ENCODE results near the gene GLCCI1.

GLCCI1 gene

GRCh38 chr7:7944619-7945282, 23.8 kb upstream of the GLCCI1 start:
- ATAC-seq (peak; percentile 96), DNase-seq (peak; percentile 50)
- Mint-ChIP-seq H3K4me3 (peak overlapping the region; percentile 55), H3K27me3 (no peaks in the 10 kb centered on the region), H3K4me1 (peaks cover 19% of the 10 kb centered on the region), H3K27ac (peak overlapping the region; percentile 59), H3K36me3 (ENCODE audit: low read depth) (no peaks in the 10 kb centered on the region), H3K9me3 (no peaks in the 10 kb centered on the region)

GRCh38 chr7:7946486-7946885, 22.1 kb upstream of the GLCCI1 start:
- peaks cover 19% of the 10 kb centered on the region for H3K4me1 Mint-ChIP-seq

GRCh38 chr7:7948232-7948631, 20.4 kb upstream of the GLCCI1 start:
- H3K4me1 Mint-ChIP-seq = peaks cover 19% of the 10 kb centered on the region
- no peak for ATAC-seq
- H3K36me3 Mint-ChIP-seq (ENCODE audit: low read depth) = peaks cover 10% of the 10 kb centered on the region
- DNase-seq = no peak
- H3K4me3 Mint-ChIP-seq = no peak overlapping the region
- H3K9me3 Mint-ChIP-seq = peaks cover 5% of the 10 kb centered on the region
- no peaks in the 10 kb centered on the region for H3K27me3 Mint-ChIP-seq
- no peak overlapping the region for H3K27ac Mint-ChIP-seq

More at GRCh38 chr7:7946486-7946885, 22.1 kb upstream of the GLCCI1 start:
- Mint-ChIP-seq H3K27ac (no peak overlapping the region), H3K27me3 (no peaks in the 10 kb centered on the region), H3K4me3 (no peak overlapping the region), H3K36me3 (ENCODE audit: low read depth) (peaks cover 10% of the 10 kb centered on the region), H3K9me3 (peaks cover 5% of the 10 kb centered on the region)
- ATAC-seq (no peak), DNase-seq (no peak)

GRCh38 chr7:7953806-7954205, 14.8 kb upstream of the GLCCI1 start:
- Mint-ChIP-seq H3K9me3 (peaks cover 5% of the 10 kb centered on the region), H3K4me3 (no peak overlapping the region), H3K4me1 (no peaks in the 10 kb centered on the region), H3K27me3 (no peaks in the 10 kb centered on the region), H3K27ac (no peak overlapping the region), H3K36me3 (ENCODE audit: low read depth) (peaks cover 10% of the 10 kb centered on the region)
- no peak for DNase-seq
- no peak for ATAC-seq

GRCh38 chr7:7956531-7957128, 12.0 kb upstream of the GLCCI1 start:
- no peak for DNase-seq
- no peaks in the 10 kb centered on the region for H3K9me3 Mint-ChIP-seq
- no peaks in the 10 kb centered on the region for H3K4me1 Mint-ChIP-seq
- no peak overlapping the region for H3K4me3 Mint-ChIP-seq
- H3K27ac Mint-ChIP-seq = no peak overlapping the region
- ATAC-seq = no peak
- no peaks in the 10 kb centered on the region for H3K27me3 Mint-ChIP-seq
- no peaks in the 10 kb centered on the region for H3K36me3 Mint-ChIP-seq (ENCODE audit: low read depth)

- H3K9me3 Mint-ChIP-seq = no peaks in the 10 kb centered on the region
- H3K4me1 Mint-ChIP-seq = no peaks in the 10 kb centered on the region
- no peak overlapping the region for H3K27ac Mint-ChIP-seq
- H3K36me3 Mint-ChIP-seq (ENCODE audit: low read depth) = no peaks in the 10 kb centered on the region
- no peak for ATAC-seq
- H3K27me3 Mint-ChIP-seq = no peaks in the 10 kb centered on the region
- DNase-seq = no peak
- H3K4me3 Mint-ChIP-seq = no peak overlapping the region
Observed at GRCh38 chr7:7957513-7957912, 11.1 kb upstream of the GLCCI1 start.

- ATAC-seq = no peak
- Mint-ChIP-seq H3K4me3 (no peak overlapping the region), H3K36me3 (ENCODE audit: low read depth) (no peaks in the 10 kb centered on the region), H3K4me1 (peaks cover 5% of the 10 kb centered on the region), H3K27ac (no peak overlapping the region), H3K27me3 (no peaks in the 10 kb centered on the region), H3K9me3 (no peaks in the 10 kb centered on the region)
- DNase-seq = no peak
Observed at GRCh38 chr7:7959979-7960670, 8.5 kb upstream of the GLCCI1 start.

- no peak overlapping the region for H3K4me3 Mint-ChIP-seq
- H3K4me1 Mint-ChIP-seq = peaks cover 18% of the 10 kb centered on the region
- ATAC-seq = no peak
- no peak overlapping the region for H3K27ac Mint-ChIP-seq
- H3K36me3 Mint-ChIP-seq (ENCODE audit: low read depth) = no peaks in the 10 kb centered on the region
- no peaks in the 10 kb centered on the region for H3K27me3 Mint-ChIP-seq
- DNase-seq = no peak
- no peaks in the 10 kb centered on the region for H3K9me3 Mint-ChIP-seq
Observed at GRCh38 chr7:7962851-7963250, 5.7 kb upstream of the GLCCI1 start.

- Mint-ChIP-seq H3K36me3 (ENCODE audit: low read depth) (no peaks in the 10 kb centered on the region), H3K4me1 (peaks cover 24% of the 10 kb centered on the region), H3K4me3 (no peak overlapping the region), H3K27ac (no peak overlapping the region), H3K9me3 (no peaks in the 10 kb centered on the region), H3K27me3 (no peaks in the 10 kb centered on the region)
- no peak for DNase-seq
- ATAC-seq = no peak
Observed at GRCh38 chr7:7964250-7964649, 4.3 kb upstream of the GLCCI1 start.

- no peaks in the 10 kb centered on the region for H3K27me3 Mint-ChIP-seq
- H3K4me1 Mint-ChIP-seq = peaks cover 24% of the 10 kb centered on the region
- no peaks in the 10 kb centered on the region for H3K36me3 Mint-ChIP-seq (ENCODE audit: low read depth)
- no peak overlapping the region for H3K4me3 Mint-ChIP-seq
- no peaks in the 10 kb centered on the region for H3K9me3 Mint-ChIP-seq
- no peak overlapping the region for H3K27ac Mint-ChIP-seq
- DNase-seq (no peak), ATAC-seq (no peak)
Observed at GRCh38 chr7:7964691-7965090, 3.9 kb upstream of the GLCCI1 start.

- Mint-ChIP-seq H3K36me3 (ENCODE audit: low read depth) (no peaks in the 10 kb centered on the region), H3K4me1 (peaks cover 24% of the 10 kb centered on the region), H3K9me3 (no peaks in the 10 kb centered on the region), H3K4me3 (no peak overlapping the region), H3K27ac (no peak overlapping the region), H3K27me3 (no peaks in the 10 kb centered on the region)
- ATAC-seq (no peak), DNase-seq (no peak)
Observed at GRCh38 chr7:7965301-7965700, 3.3 kb upstream of the GLCCI1 start.

GRCh38 chr7:7966141-7966734, 2.4 kb upstream of the GLCCI1 start:
- Mint-ChIP-seq H3K4me1 (peaks cover 24% of the 10 kb centered on the region), H3K27me3 (no peaks in the 10 kb centered on the region), H3K27ac (no peak overlapping the region), H3K36me3 (ENCODE audit: low read depth) (no peaks in the 10 kb centered on the region), H3K9me3 (no peaks in the 10 kb centered on the region), H3K4me3 (no peak overlapping the region)
- DNase-seq (no peak), ATAC-seq (no peak)

GRCh38 chr7:7967886-7968543, 581 bp upstream of the GLCCI1 start:
- Mint-ChIP-seq H3K36me3 (ENCODE audit: low read depth) (no peaks in the 10 kb centered on the region), H3K4me1 (peaks cover 28% of the 10 kb centered on the region), H3K4me3 (peak overlapping the region; percentile 94), H3K27me3 (no peaks in the 10 kb centered on the region), H3K9me3 (no peaks in the 10 kb centered on the region), H3K27ac (peak overlapping the region; percentile 92)
- ATAC-seq (no peak), DNase-seq (no peak)

- no peaks in the 10 kb centered on the region for H3K9me3 Mint-ChIP-seq
- no peaks in the 10 kb centered on the region for H3K36me3 Mint-ChIP-seq (ENCODE audit: low read depth)
- ATAC-seq (peak; percentile 5), DNase-seq (peak; percentile 41)
- H3K27ac Mint-ChIP-seq = no peak overlapping the region
- H3K4me1 Mint-ChIP-seq = peaks cover 35% of the 10 kb centered on the region
- no peaks in the 10 kb centered on the region for H3K27me3 Mint-ChIP-seq
- peak overlapping the region; percentile 94 for H3K4me3 Mint-ChIP-seq
Observed at GRCh38 chr7:7969306-7970236, 975 bp downstream of the GLCCI1 start.

Measured in activated naive CD8-positive, alpha-beta T cell treated with anti-CD3 and anti-CD28 coated beads, Interleukin-2, amount 50 U/mL, for 24 hours (primary cell).